Measurements from ENCODE around the gene TPCN2.

Gene TPCN2

DNA sequence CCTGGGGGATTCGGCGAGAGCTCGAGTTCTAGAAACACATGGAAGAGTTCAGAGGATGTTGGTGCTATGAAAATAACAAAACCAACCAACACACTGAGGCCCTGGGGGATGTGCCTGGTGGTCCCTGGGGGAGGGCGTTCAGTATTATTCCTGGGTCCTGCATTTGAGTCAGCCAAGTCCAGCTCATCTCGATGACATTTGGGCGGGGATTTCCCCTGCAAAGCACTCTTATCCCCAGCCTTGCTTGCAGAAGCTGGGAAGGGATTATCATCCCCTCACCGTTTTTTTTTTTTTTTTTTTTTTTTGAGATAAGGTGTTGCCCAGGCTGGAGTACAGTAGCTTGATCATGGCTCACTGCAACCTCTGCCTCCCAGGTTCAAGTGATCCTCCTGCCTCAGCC, 104.9 kb downstream of the TPCN2 start:
- H3K27ac ChIP-seq = no peak overlapping the region
- intact Hi-C loops (cut with DNase I; ENCODE audit: low total_unique reads) = no loop called here

GRCh38 chr11:69154211-69154913, 105.6 kb downstream of the TPCN2 start:
- DNase-seq = peak in 1 of 2 donors; percentile 55
- no peak overlapping the region for H3K27ac ChIP-seq
- intact Hi-C loops (cut with DNase I; ENCODE audit: low total_unique reads) = no loop called here
- H3K4me1 ChIP-seq = peaks cover 4 to 23% (median 15%) of the 10 kb centered on the region in 4 donors
- no peak overlapping the region for H3K4me3 ChIP-seq
- TF ChIP-seq CTCF (IDR thresholded peaks at IDR 0.05) = no peak
- H3K36me3 ChIP-seq = peaks cover 0 to under 1% (median 0%) of the 10 kb centered on the region in 3 donors
- no peaks in the 10 kb centered on the region for H3K9me3 ChIP-seq
- H3K27me3 ChIP-seq = no peaks in the 10 kb centered on the region

More for the DNA sequence above, 104.9 kb downstream of the TPCN2 start:
- Histone ChIP-seq H3K4me3 (no peak overlapping the region), H3K27me3 (no peaks in the 10 kb centered on the region), H3K9me3 (no peaks in the 10 kb centered on the region), H3K4me1 (peaks cover 4 to 23% (median 15%) of the 10 kb centered on the region in 4 donors), H3K36me3 (peaks cover 0 to 7% (median 0%) of the 10 kb centered on the region in 3 donors)
- TF ChIP-seq CTCF (IDR thresholded peaks at IDR 0.05) = no peak
- peak in 1 of 2 donors; percentile 29 for DNase-seq

DNA sequence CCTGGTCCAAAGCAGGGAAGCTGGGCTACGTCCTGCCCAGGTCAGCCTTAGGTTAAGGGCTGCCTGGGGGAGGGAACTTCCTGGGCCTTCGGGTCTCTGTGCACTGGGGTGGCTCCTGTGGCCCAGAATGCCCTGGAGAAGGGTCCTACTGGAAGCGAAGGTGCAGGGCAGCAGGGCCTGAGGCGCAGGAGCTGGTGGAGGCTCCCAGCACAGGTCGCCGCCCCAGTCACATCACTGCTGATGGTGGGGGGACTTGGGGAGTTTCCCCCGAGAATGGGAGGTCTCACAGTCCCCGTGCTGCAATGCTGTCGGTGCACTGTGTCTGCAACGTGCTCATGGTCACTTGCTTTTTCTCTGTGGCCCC, 106.2 kb downstream of the TPCN2 start:
- intact Hi-C loops (cut with DNase I; ENCODE audit: low total_unique reads) = no loop called here
- peaks cover 4 to 23% (median 15%) of the 10 kb centered on the region in 4 donors for H3K4me1 ChIP-seq

DNA sequence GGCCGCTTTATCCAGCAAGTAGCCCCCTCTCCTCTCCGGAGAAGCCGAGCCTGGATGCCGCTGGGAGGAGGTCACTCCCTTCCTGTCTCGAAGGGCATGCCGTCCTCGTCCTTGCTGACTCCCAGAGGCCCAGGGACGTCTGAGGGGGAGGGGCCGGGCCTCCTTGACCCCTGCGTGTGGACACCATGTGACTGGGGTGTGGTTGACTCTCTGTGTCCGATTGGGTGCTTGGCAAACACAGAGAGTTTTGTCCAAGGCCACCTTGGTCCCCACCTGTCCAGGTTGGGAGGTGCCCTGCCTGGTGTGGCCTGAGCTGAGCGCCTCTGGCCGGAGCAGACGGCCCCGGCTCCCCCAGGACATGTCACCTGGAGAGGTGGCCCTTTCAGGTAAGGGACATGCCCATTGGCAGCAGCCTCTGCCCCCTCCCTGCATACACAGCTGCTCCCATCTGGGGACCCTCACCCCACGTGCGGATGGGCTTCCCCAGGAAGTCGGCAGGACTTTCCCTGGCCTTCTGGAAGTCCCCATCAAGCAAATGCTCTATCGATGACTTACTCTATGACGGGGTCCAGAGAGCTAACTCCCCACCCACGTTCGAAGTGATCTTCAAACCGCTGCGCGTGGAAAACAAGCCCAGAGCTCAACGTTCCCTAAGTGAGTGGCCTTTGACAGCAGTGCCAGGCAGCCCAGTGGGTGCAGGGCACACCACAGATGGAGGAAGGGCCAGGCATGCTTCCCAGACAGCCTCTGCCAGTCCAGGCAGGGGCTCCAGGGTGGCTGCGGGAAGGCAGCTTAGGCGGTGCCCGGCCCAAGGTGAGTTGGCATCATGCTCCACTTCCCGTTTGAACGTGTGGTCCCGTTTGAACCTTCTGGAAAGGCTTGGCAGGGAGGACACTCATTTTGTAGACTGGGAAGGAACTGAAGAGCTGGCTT, 106.8 kb downstream of the TPCN2 start, which contains the start of gene SMIM38:
Gene SMIM38, plus strand, starts transcription at position 634 of the 933 bp plus-strand sequence. CDS start 1,912 bp downstream, outside the sequence.
- Histone ChIP-seq H3K27me3 (no peaks in the 10 kb centered on the region), H3K4me3 (no peak within 1 kb of the TSS), H3K36me3 (no peaks in the 10 kb centered on the region), H3K27ac (peak within 1 kb of the TSS; percentile 29 to 46), H3K9me3 (no peaks in the 10 kb centered on the region), H3K4me1 (peaks cover 4 to 23% (median 15%) of the 10 kb centered on the region in 4 donors)
- DNase-seq = peak in 1 of 2 donors; percentile 62
- intact Hi-C loops (cut with DNase I; ENCODE audit: low total_unique reads) = no loop called here
- TF ChIP-seq CTCF (IDR thresholded peaks at IDR 0.05) = no peak

More for the DNA sequence above, 106.2 kb downstream of the TPCN2 start:
- Histone ChIP-seq H3K27ac (no peak overlapping the region), H3K36me3 (no peaks in the 10 kb centered on the region), H3K4me3 (no peak overlapping the region), H3K9me3 (no peaks in the 10 kb centered on the region), H3K27me3 (no peaks in the 10 kb centered on the region)
- DNase-seq = no peak
- TF ChIP-seq CTCF (IDR thresholded peaks at IDR 0.05) = no peak

GRCh38 chr11:69156235-69156639, 107.5 kb downstream of the TPCN2 start:
- Histone ChIP-seq H3K36me3 (no peaks in the 10 kb centered on the region), H3K4me3 (no peak overlapping the region), H3K4me1 (peaks cover 4 to 23% (median 15%) of the 10 kb centered on the region in 4 donors), H3K27me3 (no peaks in the 10 kb centered on the region), H3K27ac (no peak overlapping the region), H3K9me3 (no peaks in the 10 kb centered on the region)
- intact Hi-C loops (cut with DNase I; ENCODE audit: low total_unique reads) = no loop called here
- no peak for TF ChIP-seq CTCF (IDR thresholded peaks at IDR 0.05)
- DNase-seq = peak in 1 of 2 donors; percentile 46

Measured in tibial artery (tissue), 4 donors.